Tibial artery (tissue), 4 donors: ENCODE measurements around the gene MLLT10.
"Not testable (repeated sequence)": the region's sequence is repeated elsewhere in the genome, so short reads cannot be mapped to it uniquely, and the experiment has no call there.

Source experiments
- DNase-seq, 2 donors: peaks; one replicate each; pipeline ENCODE4 v3.0.0-alpha.2; 2019
- H3K27ac ChIP-seq, 2 donors: fragments of 200-600 bp; sonication (generic) in 1 of 2; 1 replicate in 1 of 2; 2 replicates in 1 of 2; pipeline ENCODE4 v1.5.1; 2018 to 2019; ENCODE audit warnings: mild to moderate bottlenecking in 1 of 2
- H3K27me3 ChIP-seq, 2 donors: fragments of 200-600 bp; sonication (generic) in 1 of 2; one replicate each; pipeline versions ENCODE4 v1.5.1 to v1.6.0; 2016 to 2019
- H3K36me3 ChIP-seq, 3 donors: fragments of 200-600 bp; sonication (generic) in 2 of 3; one replicate each; pipeline ENCODE4 v1.5.1; 2016 to 2019; ENCODE audit warnings: mild to moderate bottlenecking in 2 of 3
- H3K4me1 ChIP-seq, 4 donors: fragments of 200-600 bp; sonication (generic) in 2 of 4; 1 replicate in 3 of 4; 2 replicates in 1 of 4; pipeline ENCODE4 v1.5.1; 2016 to 2019
- H3K4me3 ChIP-seq, 2 donors: fragments of 200-600 bp; sonication (generic) in 1 of 2; 1 replicate in 1 of 2; 2 replicates in 1 of 2; pipeline ENCODE4 v1.5.1; 2018 to 2019; ENCODE audit warnings: mild to moderate bottlenecking in 2 of 2
- H3K9me3 ChIP-seq, 3 donors: fragments of 200-600 bp; sonication (generic) in 1 of 3; one replicate each; pipeline ENCODE4 v1.5.1; 2016 to 2019
- intact Hi-C: fragments of 100-400 bp; cut with DNase I; formaldehyde crosslinking; loops from one replicate; pipeline ENCODE4 v1.15.0; 2023; ENCODE audit warnings: low total_unique reads
- TF ChIP-seq, protein P1 (sequence below), 2 experiments: fragments of 200-600 bp in 1 of 2; fragments of 450-650 bp in 1 of 2; IDR thresholded peaks; one replicate each; pipeline ENCODE4 v1.5.1; 2017 to 2019; ENCODE audit warnings: antibody characterized with exemption in 2 of 2, mild to moderate bottlenecking in 1 of 2, moderate library complexity in 1 of 2

The MLLT10 gene

DNA sequence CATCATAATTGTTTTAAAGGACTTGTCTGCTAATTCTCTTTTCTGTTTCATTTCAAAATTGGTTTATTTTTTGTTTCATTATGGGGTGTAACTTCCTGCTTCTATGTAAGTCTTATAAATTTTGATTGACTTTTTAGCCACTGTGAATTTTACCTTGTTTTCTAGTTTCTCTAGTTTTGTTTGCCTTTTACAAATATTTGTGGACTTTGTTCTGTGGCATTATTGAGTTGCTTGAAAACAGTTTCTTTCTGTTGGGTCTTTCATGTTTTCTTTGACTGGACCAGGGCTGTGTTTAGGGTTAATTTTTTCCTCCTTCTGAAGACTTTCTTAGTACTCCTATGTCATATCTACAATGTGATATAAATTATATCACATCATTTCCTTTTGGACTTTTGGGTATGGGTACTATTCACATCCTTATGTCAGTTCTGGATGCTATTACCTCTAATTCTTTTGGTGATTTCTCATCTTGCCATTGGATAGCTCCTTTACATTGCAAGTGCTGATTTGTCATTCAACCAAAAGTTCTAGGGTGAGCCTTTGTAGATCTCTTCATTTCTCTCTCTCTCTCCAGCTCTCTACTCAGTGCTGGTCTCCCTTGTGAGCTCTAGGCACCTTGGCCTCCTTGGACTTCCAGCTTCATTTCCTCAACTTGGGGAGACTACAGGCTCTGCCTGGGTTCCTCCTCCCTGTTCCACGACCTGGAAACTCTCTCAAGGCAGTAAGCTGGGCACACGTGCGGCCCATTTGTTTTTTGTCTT is 36.9 kb downstream of the MLLT10 start:
- Histone ChIP-seq H3K9me3 (no peaks in the 10 kb centered on the region), H3K4me3 (no peak overlapping the region), H3K36me3 (no peaks in the 10 kb centered on the region), H3K4me1 (peaks cover 0 to 42% (median 12%) of the 10 kb centered on the region in 4 donors), H3K27me3 (no peaks in the 10 kb centered on the region), H3K27ac (no peak overlapping the region)
- TF ChIP-seq, protein P1, sequence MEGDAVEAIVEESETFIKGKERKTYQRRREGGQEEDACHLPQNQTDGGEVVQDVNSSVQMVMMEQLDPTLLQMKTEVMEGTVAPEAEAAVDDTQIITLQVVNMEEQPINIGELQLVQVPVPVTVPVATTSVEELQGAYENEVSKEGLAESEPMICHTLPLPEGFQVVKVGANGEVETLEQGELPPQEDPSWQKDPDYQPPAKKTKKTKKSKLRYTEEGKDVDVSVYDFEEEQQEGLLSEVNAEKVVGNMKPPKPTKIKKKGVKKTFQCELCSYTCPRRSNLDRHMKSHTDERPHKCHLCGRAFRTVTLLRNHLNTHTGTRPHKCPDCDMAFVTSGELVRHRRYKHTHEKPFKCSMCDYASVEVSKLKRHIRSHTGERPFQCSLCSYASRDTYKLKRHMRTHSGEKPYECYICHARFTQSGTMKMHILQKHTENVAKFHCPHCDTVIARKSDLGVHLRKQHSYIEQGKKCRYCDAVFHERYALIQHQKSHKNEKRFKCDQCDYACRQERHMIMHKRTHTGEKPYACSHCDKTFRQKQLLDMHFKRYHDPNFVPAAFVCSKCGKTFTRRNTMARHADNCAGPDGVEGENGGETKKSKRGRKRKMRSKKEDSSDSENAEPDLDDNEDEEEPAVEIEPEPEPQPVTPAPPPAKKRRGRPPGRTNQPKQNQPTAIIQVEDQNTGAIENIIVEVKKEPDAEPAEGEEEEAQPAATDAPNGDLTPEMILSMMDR (IDR thresholded peaks at IDR 0.05): no peak
- intact Hi-C loops: no loop called here
- DNase-seq: no peak

DNA sequence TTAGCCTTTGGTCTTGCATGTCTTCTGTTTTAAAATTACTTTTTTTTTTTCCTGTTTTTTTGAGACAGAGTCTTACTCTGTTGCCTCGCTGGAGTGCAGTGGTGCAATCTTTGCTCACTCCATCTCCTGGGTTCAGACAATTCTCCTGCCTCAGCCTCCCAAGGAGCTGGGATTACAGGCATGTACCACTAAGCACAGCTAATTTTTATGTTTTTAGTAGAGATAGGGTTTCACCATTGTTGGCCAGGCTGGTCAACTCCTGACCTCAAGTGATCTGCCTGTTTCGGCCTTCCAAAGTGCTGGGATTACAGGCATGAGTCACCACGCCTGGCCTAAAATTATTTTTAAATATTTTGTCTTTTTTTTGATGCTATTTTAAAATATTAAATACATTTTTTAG is 38.5 kb downstream of the MLLT10 start:
- H3K27ac ChIP-seq: peak overlapping the region in 1 of 2 donors; percentile 2
- DNase-seq: peak; percentile 71 to 76
- H3K9me3 ChIP-seq: no peaks in the 10 kb centered on the region
- no peak overlapping the region for H3K4me3 ChIP-seq
- no peaks in the 10 kb centered on the region for H3K36me3 ChIP-seq
- intact Hi-C loops: no loop called here
- H3K4me1 ChIP-seq: peaks cover 0 to 30% (median 12%) of the 10 kb centered on the region in 4 donors
- H3K27me3 ChIP-seq: no peaks in the 10 kb centered on the region
- TF ChIP-seq, protein P1 (IDR thresholded peaks at IDR 0.05): no peak

DNA sequence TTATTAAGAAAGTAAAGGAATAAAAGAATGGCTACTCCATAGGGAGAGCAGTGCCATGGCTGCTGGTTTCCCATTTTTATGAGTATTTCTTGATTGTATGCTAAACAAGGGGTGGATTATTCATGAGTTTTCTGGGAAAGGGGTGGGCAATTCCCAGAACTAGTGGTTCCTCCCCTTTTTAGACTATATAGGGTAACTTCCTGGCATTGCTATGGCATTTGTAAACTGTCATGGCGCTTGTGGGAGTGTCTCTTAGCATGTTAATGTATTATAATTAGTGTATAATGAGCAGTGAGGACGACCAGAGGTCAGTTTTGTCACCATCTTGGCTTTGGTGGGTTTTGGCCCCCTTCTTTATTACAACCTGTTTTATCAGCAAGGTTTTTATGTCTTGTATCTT is 40.5 kb downstream of the MLLT10 start:
- H3K27me3 ChIP-seq, DNase-seq, H3K27ac ChIP-seq, H3K4me3 ChIP-seq, H3K36me3 ChIP-seq, H3K9me3 ChIP-seq, intact Hi-C loops: not testable (repeated sequence)
- peaks cover 0 to 25% (median 12%) of the 10 kb centered on the region in 4 donors for H3K4me1 ChIP-seq

DNA sequence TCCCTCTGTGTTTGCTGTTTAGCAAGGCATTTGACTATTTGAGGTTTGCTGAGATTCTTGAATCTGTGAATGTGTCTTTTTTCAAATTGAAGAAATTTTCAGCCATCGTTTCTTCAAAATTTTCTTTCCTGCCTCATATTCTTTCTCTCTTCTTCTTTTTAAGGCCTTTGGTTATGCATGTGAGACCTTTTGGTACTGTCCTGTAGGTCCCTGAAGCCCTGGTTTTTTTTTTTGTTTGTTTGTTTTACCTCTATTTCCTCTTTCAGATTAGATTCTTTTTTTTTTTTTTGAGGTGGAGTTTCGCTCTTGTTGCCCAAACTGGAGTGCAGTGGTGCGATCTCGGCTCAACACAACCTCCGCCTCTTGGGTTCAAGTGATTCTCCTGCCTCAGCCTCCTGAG is 45.3 kb downstream of the MLLT10 start:
- Histone ChIP-seq H3K9me3 (no peaks in the 10 kb centered on the region), H3K4me3 (no peak overlapping the region), H3K36me3 (no peaks in the 10 kb centered on the region), H3K4me1 (no peaks in the 10 kb centered on the region), H3K27me3 (no peaks in the 10 kb centered on the region), H3K27ac (no peak overlapping the region)
- intact Hi-C loops: no loop called here
- TF ChIP-seq, protein P1 (IDR thresholded peaks at IDR 0.05): no peak
- no peak for DNase-seq

DNA sequence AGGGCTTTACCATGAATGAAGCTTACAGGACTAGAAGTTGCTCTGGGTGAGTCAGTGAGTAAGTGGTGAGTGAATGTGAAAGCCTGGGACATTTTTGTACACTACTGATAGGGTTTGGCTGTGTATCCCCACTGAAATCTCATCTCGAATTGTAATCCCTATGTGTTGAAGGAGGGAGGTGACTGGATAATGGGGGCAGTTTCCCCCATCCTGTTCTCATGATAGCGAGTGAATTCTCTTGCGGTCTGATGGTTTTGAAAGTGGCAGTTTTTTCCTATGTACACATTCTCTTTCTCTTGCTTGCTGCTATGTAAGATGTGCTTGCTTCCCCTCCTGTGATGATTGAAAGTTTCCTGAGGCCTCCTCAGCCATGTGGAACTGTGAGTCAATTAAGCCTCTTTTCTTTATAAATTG is 47.4 kb downstream of the MLLT10 start:
- H3K36me3 ChIP-seq, DNase-seq, H3K27me3 ChIP-seq, intact Hi-C loops, H3K4me3 ChIP-seq, H3K9me3 ChIP-seq, H3K4me1 ChIP-seq, H3K27ac ChIP-seq: not testable (repeated sequence)

DNA sequence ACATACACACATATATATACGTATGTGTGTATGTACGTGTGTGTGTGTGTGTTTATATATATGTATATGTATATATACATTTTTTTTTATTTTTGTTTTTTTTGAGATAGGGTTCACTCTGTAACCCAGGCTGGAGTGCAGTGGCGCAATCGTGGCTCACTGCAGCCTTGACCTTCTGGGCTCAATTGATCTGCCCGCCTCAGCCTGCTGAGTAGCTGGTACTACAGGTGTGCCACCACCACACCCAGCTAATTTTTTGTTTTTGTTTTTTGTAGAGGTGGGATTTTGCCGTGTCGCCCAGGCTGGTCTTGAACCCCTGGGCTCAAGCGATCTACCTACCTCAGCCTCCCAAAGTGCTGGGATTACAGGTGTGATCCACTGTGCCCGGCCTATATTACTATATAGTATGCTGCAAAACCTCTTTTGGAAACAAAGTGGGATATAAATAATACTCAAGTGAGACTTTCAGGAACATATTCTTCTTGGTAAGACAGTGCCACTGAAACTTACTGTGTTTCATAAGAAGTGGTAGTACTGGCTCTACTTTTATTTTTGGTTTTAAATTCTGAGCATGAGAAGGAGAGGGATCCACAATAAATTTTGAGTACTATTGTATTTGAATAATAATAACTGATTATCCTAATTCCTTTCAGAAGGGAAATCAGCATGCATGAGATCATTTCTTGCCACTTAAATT is 51.0 kb downstream of the MLLT10 start:
- Histone ChIP-seq H3K9me3 (no peaks in the 10 kb centered on the region), H3K4me3 (no peak overlapping the region), H3K27me3 (no peaks in the 10 kb centered on the region), H3K4me1 (no peaks in the 10 kb centered on the region), H3K27ac (no peak overlapping the region), H3K36me3 (peaks cover 0 to 24% (median 4%) of the 10 kb centered on the region in 3 donors)
- TF ChIP-seq, protein P1 (IDR thresholded peaks at IDR 0.05): no peak
- intact Hi-C loops: no loop called here
- DNase-seq: no peak
